ENCODE measurements around the gene DNAJC18. TPM values are rescaled to one million over a fixed set of nuclear protein-coding genes. Genes with fewer than 3 reads are reported as not detected.

Gene DNAJC18
- total RNA-seq, 2 donors from 2014 or later, result 6.9 to 16.7 TPM

DNA sequence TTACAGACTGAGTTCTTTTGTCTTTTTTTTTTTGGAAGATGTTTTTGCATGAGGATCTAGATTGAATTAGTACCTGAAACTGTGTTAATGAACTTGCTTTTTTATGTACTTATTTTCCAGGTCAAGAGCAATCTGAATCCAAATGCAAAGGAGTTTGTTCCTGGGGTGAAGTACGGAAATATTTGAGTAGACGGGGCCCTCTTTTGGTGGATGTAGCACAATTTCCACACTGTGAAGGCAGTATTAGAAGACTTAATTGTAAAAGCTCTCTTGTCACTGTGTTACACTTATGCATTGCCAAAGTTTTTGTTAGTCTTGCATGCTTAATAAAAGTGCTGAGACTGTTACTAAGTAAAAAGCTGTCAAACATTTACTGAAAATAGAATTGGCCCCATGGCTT, 70.7 kb downstream of the DNAJC18 start:
- TF ChIP-seq, protein P1, sequence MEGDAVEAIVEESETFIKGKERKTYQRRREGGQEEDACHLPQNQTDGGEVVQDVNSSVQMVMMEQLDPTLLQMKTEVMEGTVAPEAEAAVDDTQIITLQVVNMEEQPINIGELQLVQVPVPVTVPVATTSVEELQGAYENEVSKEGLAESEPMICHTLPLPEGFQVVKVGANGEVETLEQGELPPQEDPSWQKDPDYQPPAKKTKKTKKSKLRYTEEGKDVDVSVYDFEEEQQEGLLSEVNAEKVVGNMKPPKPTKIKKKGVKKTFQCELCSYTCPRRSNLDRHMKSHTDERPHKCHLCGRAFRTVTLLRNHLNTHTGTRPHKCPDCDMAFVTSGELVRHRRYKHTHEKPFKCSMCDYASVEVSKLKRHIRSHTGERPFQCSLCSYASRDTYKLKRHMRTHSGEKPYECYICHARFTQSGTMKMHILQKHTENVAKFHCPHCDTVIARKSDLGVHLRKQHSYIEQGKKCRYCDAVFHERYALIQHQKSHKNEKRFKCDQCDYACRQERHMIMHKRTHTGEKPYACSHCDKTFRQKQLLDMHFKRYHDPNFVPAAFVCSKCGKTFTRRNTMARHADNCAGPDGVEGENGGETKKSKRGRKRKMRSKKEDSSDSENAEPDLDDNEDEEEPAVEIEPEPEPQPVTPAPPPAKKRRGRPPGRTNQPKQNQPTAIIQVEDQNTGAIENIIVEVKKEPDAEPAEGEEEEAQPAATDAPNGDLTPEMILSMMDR (IDR thresholded peaks at IDR 0.05), result no peak
- Histone ChIP-seq H3K36me3 (peaks cover 62% of the 10 kb centered on the region), H3K4me1 (ENCODE audit: control insufficient read depth in 1 of 2, low read depth in 2 of 2) (peaks cover 0 to 3% of the 10 kb centered on the region in 2 donors), H3K4me3 (no peak overlapping the region), H3K27me3 (replicated peaks; ENCODE audit: insufficient read depth) (no peaks in the 10 kb centered on the region), H3K27ac (no peak overlapping the region), H3K9me3 (no peaks in the 10 kb centered on the region)
- DNase-seq (ENCODE audit: low spot score), result no peak
- ATAC-seq (ENCODE audit: insufficient number of reproducible peaks, low FRiP score, low read depth), result no peak

DNA sequence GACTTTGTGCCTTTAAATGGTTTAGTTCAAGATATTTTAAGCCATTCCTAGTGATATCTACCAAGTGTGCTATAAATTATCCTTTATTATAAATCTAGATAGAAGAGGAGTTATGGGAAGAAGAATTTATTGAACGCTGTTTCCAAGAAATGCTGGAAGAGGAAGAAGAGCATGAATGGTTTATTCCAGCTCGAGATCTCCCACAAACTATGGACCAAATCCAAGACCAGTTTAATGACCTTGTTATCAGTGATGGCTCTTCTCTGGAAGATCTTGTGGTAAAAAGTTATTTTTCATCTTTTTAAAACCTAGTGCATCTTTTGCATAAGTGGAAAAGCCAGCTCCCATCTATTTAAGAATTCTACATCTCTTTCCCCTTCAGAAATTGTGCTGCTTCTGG, 74.9 kb downstream of the DNAJC18 start:
- peaks cover 45% of the 10 kb centered on the region for H3K36me3 ChIP-seq
- peaks cover 0 to 5% of the 10 kb centered on the region in 2 donors for H3K4me1 ChIP-seq (ENCODE audit: control insufficient read depth in 1 of 2, low read depth in 2 of 2)
- H3K27ac ChIP-seq, result no peak overlapping the region
- no peak overlapping the region for H3K4me3 ChIP-seq
- DNase-seq (ENCODE audit: low spot score) (no peak), ATAC-seq (ENCODE audit: insufficient number of reproducible peaks, low FRiP score, low read depth) (no peak)
- H3K9me3 ChIP-seq, result no peaks in the 10 kb centered on the region
- TF ChIP-seq, protein P1 (IDR thresholded peaks at IDR 0.05), result no peak
- no peaks in the 10 kb centered on the region for H3K27me3 ChIP-seq (replicated peaks; ENCODE audit: insufficient read depth)

DNA sequence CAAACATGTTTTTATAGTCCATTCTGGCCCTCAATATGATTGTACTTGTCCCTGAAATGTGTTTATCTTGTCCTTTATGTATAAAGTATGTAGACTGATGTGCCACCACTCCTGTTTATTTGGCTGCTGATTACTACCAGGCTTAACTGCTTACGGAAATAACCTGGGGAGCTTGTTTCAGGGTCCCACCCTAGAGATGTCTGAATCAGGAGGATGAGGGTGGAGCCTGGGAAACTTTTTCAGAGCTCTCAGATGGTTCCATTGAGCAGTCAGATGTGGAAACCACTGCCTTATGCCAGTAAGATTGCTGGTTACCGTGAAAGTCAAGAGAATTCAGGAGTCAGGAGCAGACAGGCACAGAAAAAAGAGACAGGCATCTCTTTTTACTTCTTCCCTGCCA, 75.4 kb downstream of the DNAJC18 start:
- Histone ChIP-seq H3K27ac (no peak overlapping the region), H3K9me3 (no peaks in the 10 kb centered on the region), H3K4me3 (no peak overlapping the region), H3K27me3 (replicated peaks; ENCODE audit: insufficient read depth) (no peaks in the 10 kb centered on the region), H3K36me3 (peaks cover 41% of the 10 kb centered on the region), H3K4me1 (ENCODE audit: control insufficient read depth in 1 of 2, low read depth in 2 of 2) (peaks cover 0 to 5% of the 10 kb centered on the region in 2 donors)
- ATAC-seq (ENCODE audit: insufficient number of reproducible peaks, low FRiP score, low read depth), result no peak
- no peak for DNase-seq (ENCODE audit: low spot score)
- TF ChIP-seq, protein P1 (IDR thresholded peaks at IDR 0.05), result no peak

DNA sequence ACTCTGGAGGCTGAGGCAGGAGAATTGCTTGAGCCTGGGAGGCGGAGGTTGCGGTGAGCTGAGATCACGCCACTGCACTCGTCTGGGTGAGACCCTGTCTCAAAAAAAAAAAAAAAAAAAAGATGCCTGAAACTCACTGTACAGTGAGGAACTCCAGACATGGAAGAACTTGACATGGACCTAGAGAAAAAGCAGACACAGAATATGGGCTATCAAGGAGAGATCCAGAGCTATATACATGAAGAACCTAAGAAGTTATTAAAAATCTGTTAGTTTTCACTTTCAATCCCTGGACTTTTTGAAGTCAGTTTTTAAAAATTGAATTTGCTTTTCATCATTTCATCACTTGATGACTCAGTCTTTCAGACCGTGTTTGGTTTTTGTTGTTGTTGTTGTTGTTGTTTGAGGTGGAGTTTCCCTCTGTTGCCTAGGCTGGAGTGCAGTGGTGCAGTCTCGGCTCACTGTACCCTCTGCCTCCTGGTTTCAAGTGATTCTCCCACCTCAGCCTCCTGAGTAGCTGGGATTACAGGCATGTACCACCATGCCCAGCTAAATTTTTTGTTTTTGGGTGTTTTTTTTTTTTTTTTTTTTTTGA, 77.4 kb downstream of the DNAJC18 start:
- H3K4me1 ChIP-seq (ENCODE audit: control insufficient read depth in 1 of 2, low read depth in 2 of 2), result peaks cover 0 to 5% of the 10 kb centered on the region in 2 donors
- H3K4me3 ChIP-seq, result no peak overlapping the region
- H3K36me3 ChIP-seq, result peaks cover 26% of the 10 kb centered on the region

DNA sequence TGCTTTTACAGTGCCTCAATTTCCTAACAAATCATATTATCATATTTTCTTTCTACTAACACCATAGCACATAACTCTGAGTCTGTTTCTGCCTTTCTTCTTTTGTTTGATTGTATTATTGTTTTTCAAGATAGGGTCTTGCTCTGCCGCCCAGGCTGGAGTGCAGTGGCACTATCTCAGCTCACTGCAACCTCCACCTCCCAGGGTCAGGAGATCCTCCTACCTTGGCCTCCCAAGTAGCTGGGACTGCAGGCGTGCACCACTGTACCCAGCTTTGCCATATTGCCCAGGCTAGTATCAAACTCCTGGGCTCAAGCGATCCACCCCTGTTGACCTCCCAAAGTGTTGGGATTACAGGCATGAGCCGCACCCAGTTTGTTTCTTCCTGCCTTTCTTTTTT, 78.9 kb downstream of the DNAJC18 start:
- TF ChIP-seq, protein P1 (IDR thresholded peaks at IDR 0.05), result no peak
- H3K27ac ChIP-seq, result no peak overlapping the region
- peaks cover 0 to 5% of the 10 kb centered on the region in 2 donors for H3K4me1 ChIP-seq (ENCODE audit: control insufficient read depth in 1 of 2, low read depth in 2 of 2)
- H3K36me3 ChIP-seq, result peaks cover 12% of the 10 kb centered on the region
- no peaks in the 10 kb centered on the region for H3K9me3 ChIP-seq
- H3K27me3 ChIP-seq (replicated peaks; ENCODE audit: insufficient read depth), result no peaks in the 10 kb centered on the region
- no peak for DNase-seq (ENCODE audit: low spot score)
- no peak overlapping the region for H3K4me3 ChIP-seq
- no peak for ATAC-seq (ENCODE audit: insufficient number of reproducible peaks, low FRiP score, low read depth)

More for the DNA sequence above, 77.4 kb downstream of the DNAJC18 start:
- no peak for DNase-seq (ENCODE audit: low spot score)
- no peaks in the 10 kb centered on the region for H3K27me3 ChIP-seq (replicated peaks; ENCODE audit: insufficient read depth)
- H3K9me3 ChIP-seq, result no peaks in the 10 kb centered on the region
- no peak for ATAC-seq (ENCODE audit: insufficient number of reproducible peaks, low FRiP score, low read depth)
- H3K27ac ChIP-seq, result no peak overlapping the region
- TF ChIP-seq, protein P1 (IDR thresholded peaks at IDR 0.05), result no peak

Other genes starting within 250 kb of the DNAJC18 start
- 10 to 100 TPM; 33.1 to 41.2 TPM for gene SIL1, start 241.2 kb downstream of the DNAJC18 start, total RNA-seq
- gene MATR3, start 145.8 kb downstream of the DNAJC18 start, total RNA-seq, result 100 to 1,000 TPM; 194 to 264 TPM
- gene PAIP2, start 97.7 kb downstream of the DNAJC18 start, total RNA-seq, result 10 to 100 TPM; 53.9 to 65.6 TPM
- not detected for gene SLC23A1, start 56.2 kb downstream of the DNAJC18 start, total RNA-seq
- not detected for gene MZB1, start 49.6 kb downstream of the DNAJC18 start, total RNA-seq
- 1 to 10 TPM; 1.9 to 4.9 TPM for gene PROB1, start 44.4 kb downstream of the DNAJC18 start, total RNA-seq
- gene SPATA24, start 35.4 kb downstream of the DNAJC18 start, total RNA-seq, result 10 to 100 TPM in 1 of 2 donors, 1 to 10 TPM in 1; 1.2 to 11.6 TPM
- 10 to 100 TPM; 27.1 to 35.6 TPM for gene ECSCR, start 23.2 kb upstream of the DNAJC18 start, total RNA-seq
- not detected for gene SMIM33, start 31.5 kb upstream of the DNAJC18 start, total RNA-seq
- 100 to 1,000 TPM; 100 to 202 TPM for gene STING1, start 43.2 kb upstream of the DNAJC18 start, total RNA-seq
- gene UBE2D2, start 121.8 kb upstream of the DNAJC18 start, total RNA-seq, result 10 to 100 TPM; 51.9 to 66.7 TPM
- 10 to 100 TPM; 58.5 to 62.5 TPM for gene CXXC5, start 208.8 kb upstream of the DNAJC18 start, total RNA-seq